ENCODE data around the gene AGPAT3.

Gene AGPAT3

DNA sequence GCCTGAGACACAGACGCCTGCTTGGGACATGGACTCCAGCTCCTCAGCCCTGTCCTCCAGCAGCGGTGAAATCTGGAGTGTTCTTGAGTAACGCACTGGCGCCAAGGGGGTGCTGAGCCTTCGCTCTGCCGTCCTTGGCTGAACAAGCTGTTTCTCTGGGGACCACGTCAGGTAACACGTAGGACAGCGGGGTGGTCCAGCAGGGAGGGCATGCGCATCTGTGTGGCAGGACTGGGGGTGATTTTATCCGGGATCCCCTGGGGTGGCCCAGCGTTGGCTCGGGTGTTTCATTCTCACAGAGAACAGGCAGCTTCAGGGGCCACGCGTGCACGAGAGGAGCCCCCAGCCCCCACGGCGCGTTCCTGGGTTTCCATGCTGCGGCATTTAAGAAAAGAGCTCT is 61.2 kb downstream of the AGPAT3 start:
- no peak overlapping the region for H3K4me3 Mint-ChIP-seq
- H3K27ac Mint-ChIP-seq: no peak overlapping the region
- no peaks in the 10 kb centered on the region for H3K9me3 Mint-ChIP-seq
- H3K27me3 Mint-ChIP-seq: no peaks in the 10 kb centered on the region
- peaks cover 31% of the 10 kb centered on the region for H3K4me1 Mint-ChIP-seq
- peaks cover 7% of the 10 kb centered on the region for H3K36me3 Mint-ChIP-seq

DNA sequence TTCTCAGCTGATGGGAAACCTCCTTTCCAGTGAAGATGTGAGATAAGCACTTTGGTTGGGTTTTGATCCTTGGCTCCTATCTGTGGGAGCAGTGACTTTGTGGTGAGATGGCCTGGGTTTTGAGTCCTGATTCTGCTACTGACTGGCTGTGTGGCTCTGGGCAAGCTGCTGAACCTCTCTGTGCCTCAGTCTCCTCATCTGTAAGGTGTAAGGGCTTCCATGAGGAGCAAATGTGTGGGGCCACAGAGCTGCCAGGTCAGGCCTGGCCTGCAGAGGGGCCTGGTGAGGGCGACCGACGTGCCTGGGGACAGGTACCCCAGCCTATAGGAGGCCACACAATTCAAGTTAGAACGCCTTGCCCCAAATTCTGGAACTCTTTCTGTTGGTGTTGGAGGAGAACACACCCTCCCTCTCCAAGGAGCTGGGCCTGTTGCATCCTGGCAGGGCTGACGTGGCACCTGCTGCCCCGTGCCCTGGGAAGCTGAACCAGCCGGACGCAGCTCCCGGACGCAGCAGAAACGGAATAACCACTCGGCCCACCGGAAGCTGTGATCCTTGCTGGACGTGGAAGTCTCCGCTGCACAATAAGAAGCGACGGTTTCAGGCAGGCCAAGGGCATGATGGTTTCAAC is 62.7 kb downstream of the AGPAT3 start:
- no peaks in the 10 kb centered on the region for H3K27me3 Mint-ChIP-seq
- no peak overlapping the region for H3K4me3 Mint-ChIP-seq
- H3K27ac Mint-ChIP-seq: no peak overlapping the region
- H3K4me1 Mint-ChIP-seq: peaks cover 20% of the 10 kb centered on the region
- no peaks in the 10 kb centered on the region for H3K9me3 Mint-ChIP-seq
- H3K36me3 Mint-ChIP-seq: peaks cover 3% of the 10 kb centered on the region

- no peak overlapping the region for H3K4me3 Mint-ChIP-seq
- no peaks in the 10 kb centered on the region for H3K9me3 Mint-ChIP-seq
- H3K27ac Mint-ChIP-seq: peak overlapping the region; percentile 41
- H3K4me1 Mint-ChIP-seq: peaks cover 23% of the 10 kb centered on the region
- peaks cover 3% of the 10 kb centered on the region for H3K36me3 Mint-ChIP-seq
- no peaks in the 10 kb centered on the region for H3K27me3 Mint-ChIP-seq
Measured at GRCh38 chr21:43928222-43929125, 63.5 kb downstream of the AGPAT3 start.

DNA sequence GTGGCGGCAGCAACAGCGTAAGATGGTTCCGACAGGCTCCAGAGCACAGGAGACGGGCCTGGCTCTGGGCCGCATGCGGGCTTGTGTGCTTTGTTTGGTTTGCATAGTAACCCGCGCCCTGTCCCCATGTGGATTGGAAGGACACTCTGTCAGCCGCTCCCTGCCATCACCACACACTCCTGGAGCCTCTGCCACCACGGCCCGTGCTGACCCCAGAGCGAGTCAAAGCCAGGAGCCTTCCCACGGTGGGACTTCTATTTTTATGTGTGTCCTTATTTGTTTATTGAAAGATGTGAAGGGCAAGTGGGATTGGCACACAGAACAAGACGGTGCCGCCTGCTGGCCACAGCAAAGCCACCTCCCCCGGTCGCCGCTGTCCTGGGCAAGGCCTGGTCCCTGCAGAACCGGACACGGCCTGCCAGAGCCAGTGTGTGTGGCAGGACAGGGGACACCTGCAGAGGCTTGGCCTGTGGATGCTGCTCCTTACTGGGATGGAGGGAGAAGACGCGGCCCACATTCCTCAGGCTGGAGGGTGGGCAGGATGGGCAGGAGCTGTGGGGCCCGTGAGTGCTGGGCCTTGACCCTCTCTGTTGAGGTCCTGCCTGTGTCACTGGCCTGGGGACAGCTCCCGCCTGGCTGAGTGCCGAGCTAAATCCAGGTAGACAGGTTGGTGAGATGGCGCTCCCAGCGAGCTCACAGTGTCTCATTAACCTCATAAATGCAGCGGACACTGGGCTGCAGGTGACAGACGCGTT is 64.4 kb downstream of the AGPAT3 start:
- Mint-ChIP-seq H3K4me1 (peaks cover 20% of the 10 kb centered on the region), H3K9me3 (no peaks in the 10 kb centered on the region), H3K27ac (peak overlapping the region; percentile 41), H3K4me3 (no peak overlapping the region), H3K36me3 (peaks cover 3% of the 10 kb centered on the region), H3K27me3 (no peaks in the 10 kb centered on the region)

DNA sequence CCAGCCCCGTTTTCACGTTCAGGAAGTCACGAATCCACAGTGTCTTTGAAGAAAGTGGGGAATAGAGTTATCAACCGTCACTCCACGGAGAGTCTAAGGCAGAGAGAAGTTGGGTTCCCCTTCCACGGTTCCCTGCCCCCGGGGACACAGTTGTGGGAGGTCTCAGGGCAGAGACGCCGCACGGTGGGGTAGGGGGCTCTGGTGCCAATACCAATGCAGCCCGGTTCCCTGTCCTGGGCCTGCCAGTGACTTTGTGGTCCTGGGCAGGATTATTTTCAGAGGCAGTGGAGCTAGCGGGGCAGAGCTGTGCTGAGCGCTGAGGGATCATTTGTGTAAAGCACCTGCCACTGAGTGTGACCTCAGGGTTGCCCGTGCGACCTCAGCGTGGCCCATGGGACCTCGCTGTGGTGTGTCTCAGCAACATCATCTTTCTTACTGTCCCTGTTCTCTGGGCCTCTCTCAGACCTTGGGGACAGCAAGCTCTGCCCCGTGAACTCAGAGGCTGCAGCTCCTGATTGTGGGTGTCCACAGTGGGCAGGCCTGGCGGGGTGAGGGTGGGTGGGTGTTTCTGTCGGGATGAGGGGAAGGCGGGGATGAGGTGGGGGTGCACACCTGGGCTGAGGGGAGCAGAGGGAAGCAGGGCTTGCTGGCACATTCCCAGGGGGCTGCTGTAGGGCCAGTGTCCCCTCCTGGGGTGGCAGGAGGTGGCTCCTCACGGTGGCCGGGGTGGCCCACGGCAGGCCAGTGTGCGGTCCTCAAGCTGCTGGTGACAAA is 65.2 kb downstream of the AGPAT3 start:
- peaks cover 3% of the 10 kb centered on the region for H3K36me3 Mint-ChIP-seq

DNA sequence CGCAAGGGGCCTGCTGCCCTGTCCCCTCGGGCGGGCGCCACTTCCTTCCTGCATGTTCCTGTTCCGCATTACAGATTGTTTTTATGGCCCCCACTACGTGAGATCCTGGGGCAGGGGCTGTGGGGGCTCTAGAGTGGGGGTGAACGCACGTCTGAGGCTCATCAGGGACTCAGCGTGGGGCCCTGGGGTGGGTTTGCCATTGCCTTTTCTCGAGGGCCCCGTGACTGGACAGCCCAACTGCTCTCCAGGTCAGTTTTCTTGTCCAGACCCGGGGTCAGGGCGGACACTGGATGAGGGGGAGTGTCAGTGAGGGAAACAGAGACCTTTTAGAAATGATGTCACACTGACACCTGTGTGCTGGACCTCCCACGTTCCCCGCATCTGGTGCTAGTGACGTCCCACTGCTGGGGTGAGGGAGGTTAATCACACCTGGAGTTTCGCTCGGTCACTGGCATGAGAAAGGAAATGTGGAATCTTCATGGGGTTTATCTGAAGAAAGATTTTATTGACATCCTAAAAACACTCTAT is 65.9 kb downstream of the AGPAT3 start:
- no peaks in the 10 kb centered on the region for H3K27me3 Mint-ChIP-seq
- H3K9me3 Mint-ChIP-seq: no peaks in the 10 kb centered on the region
- peaks cover 3% of the 10 kb centered on the region for H3K36me3 Mint-ChIP-seq
- H3K27ac Mint-ChIP-seq: no peak overlapping the region
- peaks cover 20% of the 10 kb centered on the region for H3K4me1 Mint-ChIP-seq
- no peak overlapping the region for H3K4me3 Mint-ChIP-seq

More for the DNA sequence above, 65.2 kb downstream of the AGPAT3 start:
- Mint-ChIP-seq H3K27me3 (no peaks in the 10 kb centered on the region), H3K4me3 (no peak overlapping the region), H3K9me3 (no peaks in the 10 kb centered on the region), H3K4me1 (peaks cover 20% of the 10 kb centered on the region), H3K27ac (no peak overlapping the region)

GRCh38 chr21:43931489-43931888 is 66.5 kb downstream of the AGPAT3 start:
- H3K27ac Mint-ChIP-seq: no peak overlapping the region
- H3K27me3 Mint-ChIP-seq: no peaks in the 10 kb centered on the region
- peaks cover 20% of the 10 kb centered on the region for H3K4me1 Mint-ChIP-seq
- no peak overlapping the region for H3K4me3 Mint-ChIP-seq
- no peaks in the 10 kb centered on the region for H3K9me3 Mint-ChIP-seq
- H3K36me3 Mint-ChIP-seq: peaks cover 3% of the 10 kb centered on the region

- no peak overlapping the region for H3K27ac Mint-ChIP-seq
- H3K4me3 Mint-ChIP-seq: no peak overlapping the region
- no peaks in the 10 kb centered on the region for H3K27me3 Mint-ChIP-seq
- no peaks in the 10 kb centered on the region for H3K9me3 Mint-ChIP-seq
- H3K36me3 Mint-ChIP-seq: peaks cover 3% of the 10 kb centered on the region
- peaks cover 20% of the 10 kb centered on the region for H3K4me1 Mint-ChIP-seq
Measured at GRCh38 chr21:43932005-43932404, 67.0 kb downstream of the AGPAT3 start.

- H3K4me1 Mint-ChIP-seq: peaks cover 28% of the 10 kb centered on the region
- no peaks in the 10 kb centered on the region for H3K27me3 Mint-ChIP-seq
- H3K36me3 Mint-ChIP-seq: peaks cover 2% of the 10 kb centered on the region
- H3K4me3 Mint-ChIP-seq: no peak overlapping the region
- H3K9me3 Mint-ChIP-seq: no peaks in the 10 kb centered on the region
- no peak overlapping the region for H3K27ac Mint-ChIP-seq
Measured at GRCh38 chr21:43933199-43933598, 68.2 kb downstream of the AGPAT3 start.

GRCh38 chr21:43933680-43934079 is 68.7 kb downstream of the AGPAT3 start:
- Mint-ChIP-seq H3K27me3 (no peaks in the 10 kb centered on the region), H3K36me3 (no peaks in the 10 kb centered on the region), H3K27ac (no peak overlapping the region), H3K9me3 (no peaks in the 10 kb centered on the region), H3K4me1 (peaks cover 28% of the 10 kb centered on the region), H3K4me3 (no peak overlapping the region)

DNA sequence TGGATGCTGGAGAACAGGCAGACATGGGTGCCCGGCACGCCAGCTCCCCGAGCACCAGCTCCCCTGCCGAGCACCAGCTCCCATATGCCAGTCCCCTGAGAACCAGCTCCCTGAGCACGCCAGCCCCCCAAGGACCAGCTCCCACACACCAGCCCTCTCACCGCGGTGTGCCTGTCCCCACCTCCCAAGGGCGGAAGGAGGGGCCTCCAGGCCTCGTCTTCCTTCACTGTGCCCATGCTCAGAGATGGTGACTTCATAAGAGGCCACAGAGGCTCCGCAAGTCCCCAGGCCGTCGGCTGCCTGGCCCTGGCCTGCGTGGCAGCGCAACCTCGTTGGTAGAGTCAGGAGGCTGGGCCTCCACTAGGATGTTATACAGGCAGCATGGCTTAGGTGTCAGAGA is 69.1 kb downstream of the AGPAT3 start:
- no peaks in the 10 kb centered on the region for H3K27me3 Mint-ChIP-seq
- no peak overlapping the region for H3K4me3 Mint-ChIP-seq
- H3K4me1 Mint-ChIP-seq: peaks cover 32% of the 10 kb centered on the region
- H3K27ac Mint-ChIP-seq: peak overlapping the region; percentile 59
- H3K9me3 Mint-ChIP-seq: no peaks in the 10 kb centered on the region
- H3K36me3 Mint-ChIP-seq: no peaks in the 10 kb centered on the region

DNA sequence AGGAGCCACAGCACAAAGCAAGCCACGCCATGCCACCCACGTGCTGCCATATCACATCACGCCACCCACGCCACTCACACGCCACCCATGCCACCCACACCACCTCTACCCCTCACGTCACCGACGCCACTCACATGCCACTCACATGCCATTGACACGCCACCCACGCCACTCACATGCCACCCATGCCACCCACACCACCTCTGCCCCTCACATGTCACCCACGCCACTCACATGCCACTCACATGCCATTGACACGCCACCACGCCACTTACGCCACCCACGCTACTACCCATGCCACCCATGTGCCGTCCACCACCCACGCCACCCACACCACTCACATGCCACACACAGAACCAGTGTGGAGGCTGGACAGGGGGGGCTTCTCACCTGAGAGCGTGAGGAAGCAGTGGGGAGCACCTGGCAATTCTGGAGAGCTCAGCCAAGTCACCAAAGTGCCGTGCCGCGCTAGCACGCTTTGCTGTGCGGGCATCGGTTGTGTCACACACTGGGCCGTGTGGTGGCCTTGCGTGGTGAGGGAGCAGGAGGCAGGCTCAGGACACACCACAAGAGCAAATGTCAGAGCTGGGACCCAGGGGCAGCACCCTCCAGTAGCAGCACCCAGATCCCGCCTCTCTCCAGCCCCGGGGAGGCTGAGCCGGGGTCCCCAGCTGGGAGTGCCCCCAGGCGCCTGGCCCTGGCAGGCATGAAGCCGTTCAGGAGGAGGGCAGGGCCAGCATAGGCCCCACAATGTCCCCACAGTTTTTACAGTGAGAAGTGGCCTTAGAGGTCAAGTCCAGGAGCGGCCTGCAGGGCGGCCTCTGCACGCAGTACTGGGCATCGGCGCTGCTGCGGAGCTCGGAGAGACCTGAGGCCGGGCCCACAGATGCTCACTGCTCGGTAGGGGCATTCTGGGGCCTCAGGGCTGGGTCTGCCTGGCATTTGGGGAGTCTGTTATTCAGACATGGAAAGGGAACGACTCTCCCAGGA is 70.0 kb downstream of the AGPAT3 start:
- H3K4me1 Mint-ChIP-seq: peaks cover 32% of the 10 kb centered on the region
- no peak overlapping the region for H3K27ac Mint-ChIP-seq
- H3K9me3 Mint-ChIP-seq: no peaks in the 10 kb centered on the region
- no peaks in the 10 kb centered on the region for H3K27me3 Mint-ChIP-seq
- H3K4me3 Mint-ChIP-seq: no peak overlapping the region
- H3K36me3 Mint-ChIP-seq: no peaks in the 10 kb centered on the region

GRCh38 chr21:43935711-43936110 is 70.7 kb downstream of the AGPAT3 start:
- Mint-ChIP-seq H3K4me1 (peaks cover 32% of the 10 kb centered on the region), H3K9me3 (no peaks in the 10 kb centered on the region), H3K4me3 (no peak overlapping the region), H3K36me3 (no peaks in the 10 kb centered on the region), H3K27ac (no peak overlapping the region), H3K27me3 (no peaks in the 10 kb centered on the region)
